ENCODE measurements around the gene COL5A2.

DNA sequence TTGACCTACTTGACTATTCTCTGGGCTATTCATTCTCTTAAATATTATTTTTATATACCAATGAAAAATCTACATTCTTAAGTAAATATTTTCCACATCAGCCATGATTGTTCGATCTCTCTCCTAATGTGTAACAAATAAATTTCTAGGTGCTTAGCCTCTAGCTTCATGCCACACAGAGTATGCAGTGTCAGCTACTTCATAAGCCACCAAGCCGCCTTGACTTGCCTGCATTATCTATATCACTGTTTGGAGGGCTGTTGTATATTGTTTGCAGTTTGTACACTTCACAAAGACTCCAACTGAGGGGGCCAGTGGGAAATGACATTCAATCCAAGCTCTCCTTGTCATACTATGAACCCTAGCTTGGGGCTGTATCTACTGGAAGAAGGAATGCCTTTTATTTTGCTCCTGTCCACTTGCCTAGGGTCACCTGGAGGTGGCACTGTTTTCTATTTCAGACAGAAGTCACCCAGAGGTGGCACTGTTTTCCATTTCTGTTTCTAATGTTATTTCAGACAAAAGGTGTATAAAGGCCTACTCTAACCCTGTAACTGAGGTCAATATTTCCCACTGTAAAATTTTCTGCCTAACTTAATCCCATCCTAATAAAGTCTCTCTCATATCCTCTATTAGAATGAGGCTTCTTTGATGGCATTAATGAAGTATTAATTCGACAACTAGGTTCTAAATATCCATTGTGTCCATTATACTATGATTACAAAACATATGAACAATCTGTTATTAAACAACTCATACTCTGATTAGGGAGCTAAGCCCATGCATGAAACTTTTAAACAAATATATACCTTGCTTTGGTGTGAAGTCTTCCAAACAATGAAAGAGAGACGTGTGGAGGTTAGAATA lies 36.4 kb downstream of the COL5A2 start:
- TF ChIP-seq, protein P1, sequence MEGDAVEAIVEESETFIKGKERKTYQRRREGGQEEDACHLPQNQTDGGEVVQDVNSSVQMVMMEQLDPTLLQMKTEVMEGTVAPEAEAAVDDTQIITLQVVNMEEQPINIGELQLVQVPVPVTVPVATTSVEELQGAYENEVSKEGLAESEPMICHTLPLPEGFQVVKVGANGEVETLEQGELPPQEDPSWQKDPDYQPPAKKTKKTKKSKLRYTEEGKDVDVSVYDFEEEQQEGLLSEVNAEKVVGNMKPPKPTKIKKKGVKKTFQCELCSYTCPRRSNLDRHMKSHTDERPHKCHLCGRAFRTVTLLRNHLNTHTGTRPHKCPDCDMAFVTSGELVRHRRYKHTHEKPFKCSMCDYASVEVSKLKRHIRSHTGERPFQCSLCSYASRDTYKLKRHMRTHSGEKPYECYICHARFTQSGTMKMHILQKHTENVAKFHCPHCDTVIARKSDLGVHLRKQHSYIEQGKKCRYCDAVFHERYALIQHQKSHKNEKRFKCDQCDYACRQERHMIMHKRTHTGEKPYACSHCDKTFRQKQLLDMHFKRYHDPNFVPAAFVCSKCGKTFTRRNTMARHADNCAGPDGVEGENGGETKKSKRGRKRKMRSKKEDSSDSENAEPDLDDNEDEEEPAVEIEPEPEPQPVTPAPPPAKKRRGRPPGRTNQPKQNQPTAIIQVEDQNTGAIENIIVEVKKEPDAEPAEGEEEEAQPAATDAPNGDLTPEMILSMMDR (IDR thresholded peaks at IDR 0.05): peak; percentile 87 to 94 (median 90)
- TF ChIP-seq POLR2A (IDR thresholded peaks at IDR 0.05): no peak

All from right lobe of liver (tissue), 4 donors.